GM23338 (cell line): Measurements from ENCODE around the gene BCAS3. TPM values are rescaled to one million over a fixed set of nuclear protein-coding genes. Genes with fewer than 3 reads are reported as not detected.

Experiments
- ATAC-seq: fragments of 200-7000 bp; cut with Tn5 transposase; 3 replicates; pipeline ENCODE4 v1.9.1; 2020
- DNase-seq: peaks from one replicate; pipeline ENCODE4 v3.0.0-alpha.2; 2015; ENCODE audit warnings: low spot score
- H2AFZ ChIP-seq: fragments of 200-600 bp; sonication (generic); 2 replicates; pipeline ENCODE4 v1.8.0; 2016; ENCODE audit warnings: antibody characterized with exemption, mild to moderate bottlenecking, moderate library complexity
- H3F3A ChIP-seq: fragments of 200-600 bp; sonication (generic); replicated peaks from 2 replicates; pipeline ENCODE4 v1.8.0; 2017; ENCODE audit warnings: antibody characterized with exemption, mixed run types, low read depth
- H3K27ac ChIP-seq: fragments of 200-600 bp; sonication (generic); 2 replicates; pipeline ENCODE4 v1.6.1; 2016; ENCODE audit warnings: low read depth
- H3K27me3 ChIP-seq: fragments of 200-600 bp; sonication (generic); 2 replicates; pipeline ENCODE4 v1.8.0; 2016; ENCODE audit warnings: mild to moderate bottlenecking, mixed run types, moderate library complexity; ENCODE audit not compliant: insufficient read depth
- H3K36me3 ChIP-seq: fragments of 200-600 bp; sonication (generic); 2 replicates; pipeline ENCODE4 v1.8.0; 2016; ENCODE audit warnings: mild to moderate bottlenecking; ENCODE audit not compliant: insufficient read depth
- H3K4me1 ChIP-seq: fragments of 200-600 bp; sonication (generic); 2 replicates; pipeline ENCODE4 v1.8.0; 2016; ENCODE audit warnings: mild to moderate bottlenecking, moderate library complexity; ENCODE audit not compliant: insufficient read depth
- H3K4me2 ChIP-seq: fragments of 200-600 bp; sonication (generic); 2 replicates; pipeline ENCODE4 v1.7.1; 2017; ENCODE audit warnings: mixed run types
- H3K4me3 ChIP-seq: fragments of 200-600 bp; sonication (generic); 2 replicates; pipeline ENCODE4 v1.6.1; 2016; ENCODE audit warnings: mixed run types
- H3K79me2 ChIP-seq: fragments of 200-600 bp; sonication (generic); replicated peaks from 2 replicates; pipeline ENCODE4 v1.8.0; 2017; ENCODE audit warnings: mild to moderate bottlenecking; ENCODE audit not compliant: insufficient read depth
- H3K9me2 ChIP-seq: fragments of 200-600 bp; sonication (generic); 2 replicates; pipeline ENCODE4 v1.8.0; 2017; ENCODE audit not compliant: insufficient read depth
- H4K20me1 ChIP-seq: fragments of 200-600 bp; sonication (generic); replicated peaks from 2 replicates; pipeline ENCODE4 v1.8.0; 2017; ENCODE audit warnings: mild to moderate bottlenecking; ENCODE audit not compliant: insufficient read depth
- H3K27ac Mint-ChIP-seq: 2 replicates; pipeline ENCODE4 v1.8.0; 2020; ENCODE audit warnings: inconsistent platforms, mild to moderate bottlenecking, moderate library complexity, mixed read lengths
- H3K27me3 Mint-ChIP-seq: 3 replicates; pipeline ENCODE4 v1.8.0; 2022; ENCODE audit warnings: low read depth, mild to moderate bottlenecking, moderate library complexity, mixed read lengths, inconsistent platforms; ENCODE audit not compliant: insufficient read depth, poor library complexity
- H3K36me3 Mint-ChIP-seq: 3 replicates; pipeline ENCODE4 v1.8.0; 2021; ENCODE audit warnings: low read depth, mild to moderate bottlenecking, inconsistent platforms, moderate library complexity, mixed read lengths
- H3K4me1 Mint-ChIP-seq: 3 replicates; pipeline ENCODE4 v1.8.0; 2020; ENCODE audit warnings: mild to moderate bottlenecking, inconsistent platforms, mixed read lengths
- H3K4me3 Mint-ChIP-seq: 3 replicates; pipeline ENCODE4 v1.8.0; 2021; ENCODE audit warnings: moderate library complexity, mild to moderate bottlenecking, inconsistent platforms, mixed read lengths
- H3K9me3 Mint-ChIP-seq: 3 replicates; pipeline ENCODE4 v1.8.0; 2020; ENCODE audit warnings: moderate library complexity, mild to moderate bottlenecking, inconsistent platforms, mixed read lengths
- CREB1 ChIP-seq: fragments of 250-450 bp; sonication (Bioruptor Pico); IDR thresholded peaks from 2 replicates; pipeline ENCODE4 v1.5.0; 2020; ENCODE audit warnings: low read depth, mild to moderate bottlenecking, moderate library complexity
- EZH2 ChIP-seq: fragments of 200-600 bp; sonication (generic); IDR thresholded peaks from one replicate; pipeline ENCODE4 v1.8.0; 2017; ENCODE audit warnings: antibody characterized with exemption, mild to moderate bottlenecking, low read depth; ENCODE audit not compliant: unreplicated experiment
- EZH2phosphoT487 ChIP-seq: fragments of 200-600 bp; sonication (generic); IDR thresholded peaks from one replicate; pipeline ENCODE4 v1.8.1; 2018; ENCODE audit warnings: antibody characterized with exemption; ENCODE audit not compliant: unreplicated experiment
- JUNB ChIP-seq: IDR thresholded peaks from one replicate; pipeline ENCODE4 v1.6.1; 2016; ENCODE audit warnings: antibody characterized with exemption; ENCODE audit not compliant: unreplicated experiment
- NANOG ChIP-seq: IDR thresholded peaks from 2 replicates; pipeline ENCODE4 v1.6.1; 2016; ENCODE audit warnings: antibody characterized with exemption, borderline replicate concordance
- POLR2AphosphoS5 ChIP-seq: IDR thresholded peaks from 2 replicates; pipeline ENCODE4 v1.6.1; 2016; ENCODE audit warnings: antibody characterized with exemption, low read depth
- STAT1 ChIP-seq: IDR thresholded peaks from one replicate; pipeline ENCODE4 v1.6.1; 2016; ENCODE audit warnings: antibody characterized with exemption; ENCODE audit not compliant: unreplicated experiment
- ZNF114 ChIP-seq: fragments of 250-450 bp; sonication (Bioruptor Pico); IDR thresholded peaks from 2 replicates; pipeline ENCODE4 v1.5.0; 2020; ENCODE audit warnings: mild to moderate bottlenecking, moderate library complexity
- ZNF331 ChIP-seq: fragments of 250-450 bp; sonication (Bioruptor Pico); IDR thresholded peaks from 2 replicates; pipeline ENCODE4 v1.5.0; 2020; ENCODE audit warnings: low read depth, mild to moderate bottlenecking, moderate library complexity
- polyA plus RNA-seq: library from polyadenylated mRNA; unstranded; fragments of >200 nt; fragmentation: Nextera tagmentation; extraction: Ambion mirVana; gene quantifications from 2 replicates; pipeline ENCODE4 v1.2.1, GENCODE V29; 2016
- total RNA-seq: library from RNA; depleted of rRNA; stranded (reverse); fragments of >200 nt; shearing (Covaris generic); gene quantifications from 2 replicates; pipeline ENCODE4 v1.2.3, GENCODE V29; 2014
- TF ChIP-seq, protein P1 (sequence below): fragments of 250-450 bp; sonication (Bioruptor Pico); IDR thresholded peaks from 2 replicates; pipeline ENCODE4 v1.5.0; 2020; ENCODE audit warnings: mild to moderate bottlenecking, moderate library complexity
- TF ChIP-seq, protein P2 (sequence below), 2 experiments: fragments of 200-600 bp in 1 of 2; sonication (generic) in 1 of 2; conservative IDR thresholded peaks; 2 replicates each; pipeline versions ENCODE4 v1.5.1 to v1.6.1; 2016 to 2017; ENCODE audit warnings: antibody characterized with exemption in 2 of 2, low read depth in 2 of 2, mild to moderate bottlenecking in 2 of 2, moderate library complexity in 1 of 2
- TF ChIP-seq, protein P3 (sequence below): IDR thresholded peaks from one replicate; pipeline ENCODE4 v1.6.1; 2018; ENCODE audit warnings: antibody characterized with exemption; ENCODE audit not compliant: unreplicated experiment
- TF ChIP-seq, protein P4 (sequence below): IDR thresholded peaks from 2 replicates; pipeline ENCODE4 v1.6.1; 2016; ENCODE audit warnings: antibody characterized with exemption

BCAS3 gene
- total and polyA plus RNA-seq, 2 experiments from 2014 or later: 8.2 to 28.0 TPM

DNA sequence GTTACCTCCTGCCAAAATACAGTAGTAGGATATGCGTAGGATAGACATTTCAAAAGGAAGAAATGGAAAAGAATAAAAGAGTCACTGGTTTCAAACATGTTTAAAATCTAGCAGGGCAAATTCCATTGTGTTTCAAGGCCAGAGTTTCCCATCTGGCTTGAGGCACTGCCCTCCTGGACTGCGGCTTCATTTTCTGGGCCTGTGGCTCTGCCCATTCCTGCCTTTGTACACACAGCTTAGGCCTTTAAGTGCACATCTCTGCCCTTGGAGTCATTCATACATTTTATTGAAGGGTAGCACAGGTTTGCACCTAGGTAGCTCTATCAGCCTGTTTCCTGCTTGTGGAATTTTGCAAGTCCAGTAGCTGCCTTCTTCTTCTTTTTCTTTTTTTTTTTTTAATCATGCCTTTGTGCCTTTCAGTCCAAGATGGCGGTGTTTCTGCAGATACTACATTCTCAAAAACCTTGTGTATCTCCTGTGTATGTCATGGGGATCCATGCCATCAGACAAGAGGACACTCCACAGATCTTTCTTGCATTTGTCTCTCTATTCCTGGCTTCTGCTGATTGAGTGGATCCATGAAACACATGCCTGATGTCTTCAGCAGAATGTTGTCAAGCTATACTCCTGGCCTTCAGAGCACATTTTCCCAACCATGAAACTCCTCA is 282.9 kb downstream of the BCAS3 start:
- Mint-ChIP-seq H3K4me1 (peaks cover 12% of the 10 kb centered on the region), H3K27ac (no peak overlapping the region; the same call in 1 of the 2 replicates), H3K9me3 (peaks cover 4% of the 10 kb centered on the region; the same call in 2 of the 3 replicates), H3K36me3 (peaks cover 4% of the 10 kb centered on the region; the same call in 2 of the 3 replicates), H3K27me3 (no peaks in the 10 kb centered on the region), H3K4me3 (no peak overlapping the region)
- no peaks in the 10 kb centered on the region for H4K20me1 ChIP-seq
- no peaks in the 10 kb centered on the region for H3K36me3 ChIP-seq
- no peak overlapping the region for H3K27ac ChIP-seq
- H3K9me2 ChIP-seq: no peaks in the 10 kb centered on the region
- H2AFZ ChIP-seq: no peak overlapping the region
- ATAC-seq: no peak
- TF ChIP-seq, protein P1, sequence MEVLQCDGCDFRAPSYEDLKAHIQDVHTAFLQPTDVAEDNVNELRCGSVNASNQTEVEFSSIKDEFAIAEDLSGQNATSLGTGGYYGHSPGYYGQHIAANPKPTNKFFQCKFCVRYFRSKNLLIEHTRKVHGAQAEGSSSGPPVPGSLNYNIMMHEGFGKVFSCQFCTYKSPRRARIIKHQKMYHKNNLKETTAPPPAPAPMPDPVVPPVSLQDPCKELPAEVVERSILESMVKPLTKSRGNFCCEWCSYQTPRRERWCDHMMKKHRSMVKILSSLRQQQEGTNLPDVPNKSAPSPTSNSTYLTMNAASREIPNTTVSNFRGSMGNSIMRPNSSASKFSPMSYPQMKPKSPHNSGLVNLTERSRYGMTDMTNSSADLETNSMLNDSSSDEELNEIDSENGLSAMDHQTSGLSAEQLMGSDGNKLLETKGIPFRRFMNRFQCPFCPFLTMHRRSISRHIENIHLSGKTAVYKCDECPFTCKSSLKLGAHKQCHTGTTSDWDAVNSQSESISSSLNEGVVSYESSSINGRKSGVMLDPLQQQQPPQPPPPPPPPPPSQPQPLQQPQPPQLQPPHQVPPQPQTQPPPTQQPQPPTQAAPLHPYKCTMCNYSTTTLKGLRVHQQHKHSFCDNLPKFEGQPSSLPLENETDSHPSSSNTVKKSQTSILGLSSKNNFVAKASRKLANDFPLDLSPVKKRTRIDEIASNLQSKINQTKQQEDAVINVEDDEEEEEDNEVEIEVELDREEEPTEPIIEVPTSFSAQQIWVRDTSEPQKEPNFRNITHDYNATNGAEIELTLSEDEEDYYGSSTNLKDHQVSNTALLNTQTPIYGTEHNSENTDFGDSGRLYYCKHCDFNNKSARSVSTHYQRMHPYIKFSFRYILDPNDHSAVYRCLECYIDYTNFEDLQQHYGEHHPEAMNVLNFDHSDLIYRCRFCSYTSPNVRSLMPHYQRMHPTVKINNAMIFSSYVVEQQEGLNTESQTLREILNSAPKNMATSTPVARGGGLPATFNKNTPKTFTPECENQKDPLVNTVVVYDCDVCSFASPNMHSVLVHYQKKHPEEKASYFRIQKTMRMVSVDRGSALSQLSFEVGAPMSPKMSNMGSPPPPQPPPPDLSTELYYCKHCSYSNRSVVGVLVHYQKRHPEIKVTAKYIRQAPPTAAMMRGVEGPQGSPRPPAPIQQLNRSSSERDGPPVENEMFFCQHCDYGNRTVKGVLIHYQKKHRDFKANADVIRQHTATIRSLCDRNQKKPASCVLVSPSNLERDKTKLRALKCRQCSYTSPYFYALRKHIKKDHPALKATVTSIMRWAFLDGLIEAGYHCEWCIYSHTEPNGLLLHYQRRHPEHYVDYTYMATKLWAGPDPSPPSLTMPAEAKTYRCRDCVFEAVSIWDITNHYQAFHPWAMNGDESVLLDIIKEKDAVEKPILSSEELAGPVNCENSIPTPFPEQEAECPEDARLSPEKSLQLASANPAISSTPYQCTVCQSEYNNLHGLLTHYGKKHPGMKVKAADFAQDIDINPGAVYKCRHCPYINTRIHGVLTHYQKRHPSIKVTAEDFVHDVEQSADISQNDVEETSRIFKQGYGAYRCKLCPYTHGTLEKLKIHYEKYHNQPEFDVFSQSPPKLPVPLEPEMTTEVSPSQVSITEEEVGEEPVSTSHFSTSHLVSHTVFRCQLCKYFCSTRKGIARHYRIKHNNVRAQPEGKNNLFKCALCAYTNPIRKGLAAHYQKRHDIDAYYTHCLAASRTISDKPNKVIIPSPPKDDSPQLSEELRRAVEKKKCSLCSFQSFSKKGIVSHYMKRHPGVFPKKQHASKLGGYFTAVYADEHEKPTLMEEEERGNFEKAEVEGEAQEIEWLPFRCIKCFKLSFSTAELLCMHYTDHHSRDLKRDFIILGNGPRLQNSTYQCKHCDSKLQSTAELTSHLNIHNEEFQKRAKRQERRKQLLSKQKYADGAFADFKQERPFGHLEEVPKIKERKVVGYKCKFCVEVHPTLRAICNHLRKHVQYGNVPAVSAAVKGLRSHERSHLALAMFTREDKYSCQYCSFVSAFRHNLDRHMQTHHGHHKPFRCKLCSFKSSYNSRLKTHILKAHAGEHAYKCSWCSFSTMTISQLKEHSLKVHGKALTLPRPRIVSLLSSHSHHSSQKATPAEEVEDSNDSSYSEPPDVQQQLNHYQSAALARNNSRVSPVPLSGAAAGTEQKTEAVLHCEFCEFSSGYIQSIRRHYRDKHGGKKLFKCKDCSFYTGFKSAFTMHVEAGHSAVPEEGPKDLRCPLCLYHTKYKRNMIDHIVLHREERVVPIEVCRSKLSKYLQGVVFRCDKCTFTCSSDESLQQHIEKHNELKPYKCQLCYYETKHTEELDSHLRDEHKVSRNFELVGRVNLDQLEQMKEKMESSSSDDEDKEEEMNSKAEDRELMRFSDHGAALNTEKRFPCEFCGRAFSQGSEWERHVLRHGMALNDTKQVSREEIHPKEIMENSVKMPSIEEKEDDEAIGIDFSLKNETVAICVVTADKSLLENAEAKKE (CRISPR knock-in tag): no peak
- no peak for TF ChIP-seq JUNB
- no peak for TF ChIP-seq ZNF331 (CRISPR knock-in tag)
- no peak for TF ChIP-seq NANOG
- no peak for TF ChIP-seq STAT1
- TF ChIP-seq POLR2AphosphoS5: no peak
- no peak for TF ChIP-seq ZNF114 (CRISPR knock-in tag)
- TF ChIP-seq, protein P2, sequence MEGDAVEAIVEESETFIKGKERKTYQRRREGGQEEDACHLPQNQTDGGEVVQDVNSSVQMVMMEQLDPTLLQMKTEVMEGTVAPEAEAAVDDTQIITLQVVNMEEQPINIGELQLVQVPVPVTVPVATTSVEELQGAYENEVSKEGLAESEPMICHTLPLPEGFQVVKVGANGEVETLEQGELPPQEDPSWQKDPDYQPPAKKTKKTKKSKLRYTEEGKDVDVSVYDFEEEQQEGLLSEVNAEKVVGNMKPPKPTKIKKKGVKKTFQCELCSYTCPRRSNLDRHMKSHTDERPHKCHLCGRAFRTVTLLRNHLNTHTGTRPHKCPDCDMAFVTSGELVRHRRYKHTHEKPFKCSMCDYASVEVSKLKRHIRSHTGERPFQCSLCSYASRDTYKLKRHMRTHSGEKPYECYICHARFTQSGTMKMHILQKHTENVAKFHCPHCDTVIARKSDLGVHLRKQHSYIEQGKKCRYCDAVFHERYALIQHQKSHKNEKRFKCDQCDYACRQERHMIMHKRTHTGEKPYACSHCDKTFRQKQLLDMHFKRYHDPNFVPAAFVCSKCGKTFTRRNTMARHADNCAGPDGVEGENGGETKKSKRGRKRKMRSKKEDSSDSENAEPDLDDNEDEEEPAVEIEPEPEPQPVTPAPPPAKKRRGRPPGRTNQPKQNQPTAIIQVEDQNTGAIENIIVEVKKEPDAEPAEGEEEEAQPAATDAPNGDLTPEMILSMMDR (conservative IDR thresholded peaks at IDR 0.05; ENCODE audit: low read depth in 2 of 2): no peak
- TF ChIP-seq, protein P3, sequence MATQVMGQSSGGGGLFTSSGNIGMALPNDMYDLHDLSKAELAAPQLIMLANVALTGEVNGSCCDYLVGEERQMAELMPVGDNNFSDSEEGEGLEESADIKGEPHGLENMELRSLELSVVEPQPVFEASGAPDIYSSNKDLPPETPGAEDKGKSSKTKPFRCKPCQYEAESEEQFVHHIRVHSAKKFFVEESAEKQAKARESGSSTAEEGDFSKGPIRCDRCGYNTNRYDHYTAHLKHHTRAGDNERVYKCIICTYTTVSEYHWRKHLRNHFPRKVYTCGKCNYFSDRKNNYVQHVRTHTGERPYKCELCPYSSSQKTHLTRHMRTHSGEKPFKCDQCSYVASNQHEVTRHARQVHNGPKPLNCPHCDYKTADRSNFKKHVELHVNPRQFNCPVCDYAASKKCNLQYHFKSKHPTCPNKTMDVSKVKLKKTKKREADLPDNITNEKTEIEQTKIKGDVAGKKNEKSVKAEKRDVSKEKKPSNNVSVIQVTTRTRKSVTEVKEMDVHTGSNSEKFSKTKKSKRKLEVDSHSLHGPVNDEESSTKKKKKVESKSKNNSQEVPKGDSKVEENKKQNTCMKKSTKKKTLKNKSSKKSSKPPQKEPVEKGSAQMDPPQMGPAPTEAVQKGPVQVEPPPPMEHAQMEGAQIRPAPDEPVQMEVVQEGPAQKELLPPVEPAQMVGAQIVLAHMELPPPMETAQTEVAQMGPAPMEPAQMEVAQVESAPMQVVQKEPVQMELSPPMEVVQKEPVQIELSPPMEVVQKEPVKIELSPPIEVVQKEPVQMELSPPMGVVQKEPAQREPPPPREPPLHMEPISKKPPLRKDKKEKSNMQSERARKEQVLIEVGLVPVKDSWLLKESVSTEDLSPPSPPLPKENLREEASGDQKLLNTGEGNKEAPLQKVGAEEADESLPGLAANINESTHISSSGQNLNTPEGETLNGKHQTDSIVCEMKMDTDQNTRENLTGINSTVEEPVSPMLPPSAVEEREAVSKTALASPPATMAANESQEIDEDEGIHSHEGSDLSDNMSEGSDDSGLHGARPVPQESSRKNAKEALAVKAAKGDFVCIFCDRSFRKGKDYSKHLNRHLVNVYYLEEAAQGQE: no peak
- TF ChIP-seq CREB1 (CRISPR knock-in tag): no peak
- TF ChIP-seq EZH2: no peak
- TF ChIP-seq EZH2phosphoT487: no peak
- TF ChIP-seq, protein P4, sequence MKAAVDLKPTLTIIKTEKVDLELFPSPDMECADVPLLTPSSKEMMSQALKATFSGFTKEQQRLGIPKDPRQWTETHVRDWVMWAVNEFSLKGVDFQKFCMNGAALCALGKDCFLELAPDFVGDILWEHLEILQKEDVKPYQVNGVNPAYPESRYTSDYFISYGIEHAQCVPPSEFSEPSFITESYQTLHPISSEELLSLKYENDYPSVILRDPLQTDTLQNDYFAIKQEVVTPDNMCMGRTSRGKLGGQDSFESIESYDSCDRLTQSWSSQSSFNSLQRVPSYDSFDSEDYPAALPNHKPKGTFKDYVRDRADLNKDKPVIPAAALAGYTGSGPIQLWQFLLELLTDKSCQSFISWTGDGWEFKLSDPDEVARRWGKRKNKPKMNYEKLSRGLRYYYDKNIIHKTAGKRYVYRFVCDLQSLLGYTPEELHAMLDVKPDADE: no peak
- H3K4me1 ChIP-seq: peaks cover 15% of the 10 kb centered on the region; the same call in 1 of the 2 replicates
- H3K27me3 ChIP-seq: no peaks in the 10 kb centered on the region
- H3F3A ChIP-seq: no peaks in the 10 kb centered on the region
- H3K4me3 ChIP-seq: no peak overlapping the region
- no peak overlapping the region for H3K4me2 ChIP-seq
- DNase-seq: no peak
- H3K79me2 ChIP-seq: no peaks in the 10 kb centered on the region
